GM12873 (cell line): ENCODE measurements around the gene VSIG8.

ENCODE experiments used
- CTCF ChIP-seq: IDR thresholded peaks from 2 replicates; pipeline ENCODE4 v1.5.1; 2012; ENCODE audit warnings: low read depth, mild to moderate bottlenecking, moderate library complexity, low read length, control low read depth; ENCODE audit not compliant: insufficient read depth; ENCODE audit errors: missing control alignments

VSIG8 gene, protein sequence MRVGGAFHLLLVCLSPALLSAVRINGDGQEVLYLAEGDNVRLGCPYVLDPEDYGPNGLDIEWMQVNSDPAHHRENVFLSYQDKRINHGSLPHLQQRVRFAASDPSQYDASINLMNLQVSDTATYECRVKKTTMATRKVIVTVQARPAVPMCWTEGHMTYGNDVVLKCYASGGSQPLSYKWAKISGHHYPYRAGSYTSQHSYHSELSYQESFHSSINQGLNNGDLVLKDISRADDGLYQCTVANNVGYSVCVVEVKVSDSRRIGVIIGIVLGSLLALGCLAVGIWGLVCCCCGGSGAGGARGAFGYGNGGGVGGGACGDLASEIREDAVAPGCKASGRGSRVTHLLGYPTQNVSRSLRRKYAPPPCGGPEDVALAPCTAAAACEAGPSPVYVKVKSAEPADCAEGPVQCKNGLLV

DNA sequence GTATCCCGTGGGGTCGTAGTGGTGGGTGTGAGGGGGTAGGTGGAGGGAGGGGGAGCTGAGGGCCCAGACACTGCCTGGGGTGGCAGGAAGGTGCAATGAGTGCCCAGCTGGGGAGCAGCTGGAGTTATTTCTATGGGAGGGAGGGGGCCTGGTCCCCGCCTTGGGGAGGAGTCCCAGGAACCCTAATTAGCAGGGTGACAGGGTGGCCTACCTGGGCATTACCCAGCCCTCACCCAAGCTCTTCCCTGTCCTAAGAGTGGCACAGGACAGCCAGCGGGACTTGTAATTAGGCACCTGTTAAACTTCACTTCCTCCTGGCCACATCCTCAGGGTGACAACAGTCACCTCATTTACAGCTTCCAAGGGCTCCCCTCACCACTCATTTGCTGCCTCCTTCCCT is at the start of gene VSIG8:
Gene VSIG8, minus strand, starts transcription at position 101 of the 400 bp plus-strand sequence. CDS start 136 bp downstream, outside the sequence.
- TF ChIP-seq CTCF: no peak

DNA sequence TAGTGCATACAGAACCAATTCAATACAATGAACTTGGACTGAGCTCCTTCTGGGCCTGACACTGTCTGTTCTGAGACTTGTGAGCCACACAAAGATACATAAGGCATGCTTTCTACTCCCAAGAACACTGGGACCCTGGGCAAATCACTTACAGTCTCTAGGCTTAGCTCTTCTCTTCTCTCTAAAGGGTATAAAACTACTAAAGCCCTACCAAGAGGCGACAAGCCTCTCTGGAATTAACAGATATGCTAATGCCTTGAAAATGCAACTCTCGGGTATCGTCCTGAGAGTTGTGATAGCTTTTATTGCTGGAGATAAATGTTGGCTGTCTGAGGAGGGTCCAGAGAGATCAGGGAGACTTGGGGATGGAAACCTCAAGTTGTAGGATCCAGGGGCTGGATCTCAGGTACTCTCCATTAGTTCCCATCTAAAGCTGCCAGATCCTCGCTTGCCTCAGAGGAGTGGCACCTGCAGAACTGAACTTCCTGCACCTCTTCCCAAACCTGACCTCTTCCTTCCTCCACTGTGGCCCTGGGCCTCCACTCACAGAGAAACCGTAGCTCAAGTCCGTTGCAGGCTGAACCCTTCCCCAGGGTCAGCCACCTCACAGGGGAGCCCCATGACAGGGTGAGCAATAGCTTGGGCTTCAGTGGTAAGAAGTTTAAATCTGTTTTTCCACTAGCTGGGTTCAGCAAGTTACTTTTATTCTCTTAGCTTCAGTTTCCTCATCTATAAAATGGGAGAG is 49.0 kb upstream of the VSIG8 start:
- no peak for TF ChIP-seq CTCF

DNA sequence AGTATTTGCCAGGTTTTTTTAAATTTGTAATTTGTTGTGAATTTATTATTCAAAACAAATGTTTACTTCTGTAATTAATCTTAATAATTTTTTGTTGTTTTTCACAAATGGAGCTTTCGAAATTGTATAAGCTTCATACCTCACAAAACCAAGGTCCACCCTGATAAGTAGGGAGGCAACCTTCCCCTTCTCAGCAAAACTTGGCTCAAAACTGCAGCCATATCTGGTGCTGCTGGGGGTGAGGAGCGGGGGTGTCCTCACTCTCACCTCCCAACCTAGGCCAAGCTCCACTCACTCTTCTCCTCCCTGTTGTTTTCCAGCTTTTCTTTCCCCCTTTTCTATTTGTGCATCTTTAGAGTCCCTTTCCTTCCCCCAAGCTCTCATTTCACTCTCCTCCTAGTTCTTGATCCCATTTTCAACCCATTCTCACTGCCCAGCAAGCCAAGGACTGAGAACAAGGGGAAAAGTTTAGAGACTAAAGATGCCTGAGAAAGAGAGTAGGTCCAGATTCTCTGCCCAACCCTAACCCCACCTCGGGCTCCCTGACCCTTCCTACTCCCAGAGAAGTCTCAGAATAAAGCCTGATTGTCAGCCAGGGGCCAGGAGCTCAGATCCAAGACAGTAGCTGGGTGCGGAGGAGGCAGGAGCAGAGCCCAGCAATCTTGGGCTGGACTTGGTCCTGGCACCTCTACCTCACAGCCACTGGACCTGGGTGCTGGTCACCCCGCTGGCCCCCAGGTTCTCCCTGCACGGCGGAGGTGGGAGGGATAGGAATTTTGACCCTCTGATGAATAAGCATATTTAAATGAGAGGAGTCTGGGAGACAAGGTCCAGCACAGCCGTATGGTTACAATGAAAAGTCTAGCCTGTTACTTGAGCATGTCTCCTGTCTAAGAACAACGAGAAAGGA is 45.8 kb upstream of the VSIG8 start:
- no peak for TF ChIP-seq CTCF

- no peak for TF ChIP-seq CTCF
Observed at GRCh38 chr1:159906960-159907359, 44.5 kb upstream of the VSIG8 start.

DNA sequence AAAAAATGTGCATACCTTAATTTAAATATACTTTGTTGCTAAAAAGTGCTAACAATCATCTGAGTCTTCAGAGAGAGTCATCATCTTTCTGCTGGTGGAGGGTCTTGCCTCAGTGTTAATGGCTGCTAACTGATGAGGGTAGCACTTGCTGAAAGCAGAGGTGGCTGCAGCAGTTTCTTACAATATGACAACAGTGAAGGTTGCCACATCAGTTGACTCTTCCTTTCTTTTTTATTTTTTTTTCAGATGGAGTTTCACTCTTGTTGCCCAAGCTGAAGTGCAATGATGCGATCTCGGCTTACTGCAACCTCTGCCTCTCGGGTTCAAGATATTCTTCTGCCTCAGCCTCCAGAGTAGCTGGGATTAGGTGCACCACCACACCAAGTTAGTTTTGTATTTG is 40.1 kb upstream of the VSIG8 start:
- no peak for TF ChIP-seq CTCF

GRCh38 chr1:159900755-159901360 is 38.4 kb upstream of the VSIG8 start:
- no peak for TF ChIP-seq CTCF
